ENCODE measurements around the gene SLC22A3. TPM values are rescaled to one million over a fixed set of nuclear protein-coding genes. Genes with fewer than 3 reads are reported as not detected.

The SLC22A3 gene
- total and polyA plus RNA-seq, 2 donors (not counting 1 experiment from before 2014, with no cell fraction given), result under 0.01 to 0.03 TPM

GRCh38 chr6:160393891-160394653 is 45.9 kb downstream of the SLC22A3 start:
- no peaks in the 10 kb centered on the region for H3K27me3 ChIP-seq (ENCODE audit: control insufficient read depth, insufficient read depth, low read length)
- no peak for DNase-seq (ENCODE audit: low read depth in 2 of 2)

DNA sequence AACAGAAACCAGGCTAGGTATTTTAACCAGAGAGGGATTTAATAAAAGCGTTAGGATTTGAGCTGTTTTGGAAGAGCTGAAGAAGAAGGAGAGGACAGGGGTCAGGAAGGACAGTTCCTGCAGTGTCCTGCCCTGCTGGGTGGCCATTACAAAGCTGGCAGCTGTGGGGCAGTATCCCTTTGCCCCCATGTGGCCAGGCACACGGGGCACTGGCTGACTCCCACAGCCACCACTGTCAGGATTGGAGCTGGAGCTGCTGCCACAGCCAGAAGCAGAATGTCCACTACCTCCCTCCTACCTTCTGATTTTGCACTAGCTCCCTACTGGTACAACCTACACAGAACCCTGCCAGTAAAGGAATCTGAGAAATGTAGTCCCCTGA is 46.5 kb downstream of the SLC22A3 start:
- H3K9me3 ChIP-seq (ENCODE audit: control insufficient read depth, insufficient read depth, low read depth, low read length), result no peaks in the 10 kb centered on the region
- H3K79me2 ChIP-seq (ENCODE audit: control insufficient read depth, insufficient read depth, low read length), result no peaks in the 10 kb centered on the region
- TF ChIP-seq CTCF (conservative IDR thresholded peaks at IDR 0.05 in 1 of 2, IDR thresholded peaks at IDR 0.05 in 1 of 2; ENCODE audit: low read depth in 1 of 2, low read length in 2 of 2) (no peak), EZH2 (IDR thresholded peaks at IDR 0.05; ENCODE audit: low read length, missing control alignments) (no peak)
- no peak overlapping the region for H3K27ac ChIP-seq (ENCODE audit: insufficient read depth, low read length)
- H3K36me3 ChIP-seq (ENCODE audit: control insufficient read depth, insufficient read depth, low read length), result no peaks in the 10 kb centered on the region
- no peak for DNase-seq (ENCODE audit: low read depth in 2 of 2)
- H3K4me3 ChIP-seq (replicated peaks in 1 of 4; ENCODE audit: control extremely low read depth in 1 of 4, insufficient read depth in 1 of 4, low read depth in 3 of 4, low read length in 4 of 4), result no peak overlapping the region
- H2AFZ ChIP-seq (ENCODE audit: low read length), result no peak overlapping the region
- no peaks in the 10 kb centered on the region for H3K27me3 ChIP-seq (ENCODE audit: control insufficient read depth, insufficient read depth, low read length)
- H3K4me1 ChIP-seq (ENCODE audit: control insufficient read depth, extremely low read depth, insufficient read depth, low read length), result no peaks in the 10 kb centered on the region
- no peak overlapping the region for H3K4me2 ChIP-seq (ENCODE audit: extremely low read depth, insufficient read depth, low read length)
- H4K20me1 ChIP-seq (ENCODE audit: control insufficient read depth, extremely low read depth, insufficient read depth, low read length), result no peaks in the 10 kb centered on the region
- H3K9ac ChIP-seq (ENCODE audit: insufficient read depth, low read length), result no peak overlapping the region

More at GRCh38 chr6:160393891-160394653, 45.9 kb downstream of the SLC22A3 start:
- H3K4me3 ChIP-seq (replicated peaks in 1 of 4; ENCODE audit: control extremely low read depth in 1 of 4, insufficient read depth in 1 of 4, low read depth in 3 of 4, low read length in 4 of 4), result no peak overlapping the region
- H3K4me1 ChIP-seq (ENCODE audit: control insufficient read depth, extremely low read depth, insufficient read depth, low read length), result no peaks in the 10 kb centered on the region
- TF ChIP-seq CTCF (conservative IDR thresholded peaks at IDR 0.05 in 1 of 2, IDR thresholded peaks at IDR 0.05 in 1 of 2; ENCODE audit: low read depth in 1 of 2, low read length in 2 of 2) (no peak), EZH2 (IDR thresholded peaks at IDR 0.05; ENCODE audit: low read length, missing control alignments) (no peak)
- no peaks in the 10 kb centered on the region for H4K20me1 ChIP-seq (ENCODE audit: control insufficient read depth, extremely low read depth, insufficient read depth, low read length)
- H3K9me3 ChIP-seq (ENCODE audit: control insufficient read depth, insufficient read depth, low read depth, low read length), result no peaks in the 10 kb centered on the region
- H3K27ac ChIP-seq (ENCODE audit: insufficient read depth, low read length), result no peak overlapping the region
- no peaks in the 10 kb centered on the region for H3K36me3 ChIP-seq (ENCODE audit: control insufficient read depth, insufficient read depth, low read length)
- no peaks in the 10 kb centered on the region for H3K79me2 ChIP-seq (ENCODE audit: control insufficient read depth, insufficient read depth, low read length)
- no peak overlapping the region for H3K4me2 ChIP-seq (ENCODE audit: extremely low read depth, insufficient read depth, low read length)
- no peak overlapping the region for H2AFZ ChIP-seq (ENCODE audit: low read length)
- H3K9ac ChIP-seq (ENCODE audit: insufficient read depth, low read length), result no peak overlapping the region

DNA sequence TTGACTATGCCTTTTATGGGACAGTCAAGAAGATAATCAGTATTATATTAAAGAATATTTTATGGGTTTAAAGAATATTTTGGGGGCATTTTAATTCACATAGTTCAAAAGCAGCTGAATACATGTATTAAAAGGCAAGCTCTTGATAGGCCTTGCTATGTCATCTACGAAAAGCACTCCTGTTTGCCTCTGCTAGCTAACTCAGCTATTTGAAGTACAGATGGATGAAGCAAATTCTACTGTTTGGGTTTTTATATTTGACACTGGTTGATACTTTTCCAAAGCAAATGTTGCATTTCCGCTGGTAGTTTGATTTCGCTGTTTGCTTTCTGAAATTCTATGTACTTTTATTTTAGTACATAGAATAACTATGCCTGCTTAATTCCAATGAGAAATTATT is 47.0 kb downstream of the SLC22A3 start:
- TF ChIP-seq EZH2 (IDR thresholded peaks at IDR 0.05; ENCODE audit: low read length, missing control alignments) (no peak), CTCF (conservative IDR thresholded peaks at IDR 0.05 in 1 of 2, IDR thresholded peaks at IDR 0.05 in 1 of 2; ENCODE audit: low read depth in 1 of 2, low read length in 2 of 2) (no peak)
- Histone ChIP-seq H3K4me2 (ENCODE audit: extremely low read depth, insufficient read depth, low read length) (no peak overlapping the region), H3K27ac (ENCODE audit: insufficient read depth, low read length) (no peak overlapping the region), H3K27me3 (ENCODE audit: control insufficient read depth, insufficient read depth, low read length) (no peaks in the 10 kb centered on the region), H2AFZ (ENCODE audit: low read length) (no peak overlapping the region), H3K4me1 (ENCODE audit: control insufficient read depth, extremely low read depth, insufficient read depth, low read length) (no peaks in the 10 kb centered on the region), H4K20me1 (ENCODE audit: control insufficient read depth, extremely low read depth, insufficient read depth, low read length) (no peaks in the 10 kb centered on the region), H3K36me3 (ENCODE audit: control insufficient read depth, insufficient read depth, low read length) (no peaks in the 10 kb centered on the region), H3K79me2 (ENCODE audit: control insufficient read depth, insufficient read depth, low read length) (no peaks in the 10 kb centered on the region), H3K9ac (ENCODE audit: insufficient read depth, low read length) (no peak overlapping the region), H3K4me3 (replicated peaks in 1 of 4; ENCODE audit: control extremely low read depth in 1 of 4, insufficient read depth in 1 of 4, low read depth in 3 of 4, low read length in 4 of 4) (no peak overlapping the region), H3K9me3 (ENCODE audit: control insufficient read depth, insufficient read depth, low read depth, low read length) (no peaks in the 10 kb centered on the region)
- no peak for DNase-seq (ENCODE audit: low read depth in 2 of 2)

Measured in fibroblast of lung (primary cell).